IPS-NIHi11 (cell line): Measurements from ENCODE around the gene MYRFL.
"Not testable (repeated sequence)": the region's sequence is repeated elsewhere in the genome, so short reads cannot be mapped to it uniquely, and the experiment has no call there.

Source experiments
- DNase-seq: peaks from one replicate; pipeline ENCODE4 v3.0.0; 2012; ENCODE audit warnings: mixed read lengths, low spot score

MYRFL gene

DNA sequence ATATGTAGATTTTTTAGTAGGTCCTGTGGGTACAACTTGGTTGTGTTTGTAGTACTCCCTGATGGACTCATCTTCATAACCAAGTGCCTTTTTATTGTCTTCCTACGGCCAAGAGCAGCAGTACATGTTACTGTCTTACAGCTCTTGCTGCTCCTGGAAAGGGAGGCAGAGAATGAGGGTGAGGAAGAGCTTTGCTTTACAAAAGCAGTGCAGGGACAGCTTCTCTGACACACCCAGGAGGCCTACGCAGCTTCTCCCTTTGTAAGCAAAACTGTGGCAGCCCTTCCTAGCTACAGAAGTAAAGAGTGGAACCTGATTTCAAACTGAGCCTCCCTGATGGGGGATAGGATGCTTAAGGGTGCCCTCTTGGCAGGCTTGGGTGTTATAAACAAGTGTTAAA lies 18.6 kb downstream of the MYRFL start:
- DNase-seq: no peak

DNA sequence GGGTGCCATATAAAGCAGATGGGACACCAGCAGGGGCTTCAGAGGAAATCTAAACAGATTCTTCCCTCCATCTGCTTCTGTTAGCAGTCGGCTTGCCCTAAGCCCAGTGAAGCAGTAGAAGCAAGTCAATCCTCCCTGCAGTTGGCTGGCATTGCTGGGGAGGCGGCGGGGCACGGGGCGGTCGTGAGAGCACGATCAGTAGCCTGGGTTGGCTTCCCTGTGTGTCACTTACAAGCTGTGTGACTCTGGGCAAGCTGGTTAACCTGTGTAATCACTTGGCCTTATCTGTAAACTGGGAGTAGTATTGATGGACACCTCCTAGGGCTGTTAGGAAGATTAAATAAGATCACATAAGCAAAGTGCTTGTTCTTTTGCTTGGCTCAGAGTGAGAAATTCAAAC lies 19.4 kb downstream of the MYRFL start:
- DNase-seq: no peak

DNA sequence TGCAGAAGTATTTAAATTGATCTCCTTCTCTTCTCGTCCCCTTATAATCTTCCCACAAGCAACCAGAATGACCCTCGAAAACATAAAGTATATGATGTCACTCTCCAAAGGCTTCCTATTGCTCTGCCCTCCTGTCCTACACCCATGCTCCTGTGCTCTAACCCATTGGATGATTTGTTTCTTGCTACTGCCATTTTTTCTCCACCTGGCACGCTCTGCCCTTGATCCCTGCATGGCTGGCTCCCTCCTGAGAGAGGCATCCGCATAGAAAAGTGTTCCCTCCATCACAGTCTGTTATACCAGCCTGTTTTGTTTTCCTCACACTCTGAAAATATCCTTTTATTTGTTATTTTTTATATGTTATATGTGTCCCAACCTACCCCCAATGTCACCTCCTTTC lies 19.8 kb downstream of the MYRFL start:
- no peak for DNase-seq

DNA sequence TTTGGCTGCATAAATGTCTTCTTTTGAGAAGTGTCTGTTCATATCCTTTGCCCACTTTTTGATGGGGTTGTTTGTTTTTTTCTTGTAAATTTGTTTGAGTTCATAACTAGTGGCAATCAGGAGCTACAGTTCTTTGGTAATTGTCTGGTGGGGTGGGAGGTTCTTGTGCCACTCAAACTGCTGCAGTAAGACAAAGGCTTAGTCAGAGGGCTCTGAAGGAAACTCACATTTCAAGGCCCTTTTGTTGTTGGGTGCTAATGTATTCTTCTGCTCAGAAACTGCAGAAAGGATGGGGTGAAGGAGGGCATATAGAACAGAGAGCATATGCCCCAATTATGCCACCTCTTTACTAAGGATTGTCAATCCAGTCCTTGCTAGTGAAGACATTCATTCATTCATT lies 21.9 kb downstream of the MYRFL start:
- no peak for DNase-seq

DNA sequence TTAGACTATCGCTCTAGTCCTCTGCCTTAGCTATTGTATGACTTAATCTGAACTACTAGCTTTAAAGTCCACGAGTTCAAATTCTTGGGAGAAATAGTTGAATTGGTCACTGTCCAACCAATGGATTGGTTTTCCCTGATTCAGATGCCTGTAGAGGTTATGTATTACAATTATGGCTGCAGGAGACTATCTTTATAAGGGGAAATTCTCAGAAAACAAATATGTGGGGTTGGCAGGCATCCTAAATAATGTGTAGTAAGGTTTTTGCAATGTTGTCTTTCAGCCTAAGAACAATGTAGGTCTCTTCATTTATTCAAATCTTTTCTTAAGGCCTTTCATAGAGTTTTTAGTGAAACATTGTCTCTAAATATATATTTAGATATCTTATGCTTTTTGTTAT lies 26.9 kb downstream of the MYRFL start:
- DNase-seq: no peak

DNA sequence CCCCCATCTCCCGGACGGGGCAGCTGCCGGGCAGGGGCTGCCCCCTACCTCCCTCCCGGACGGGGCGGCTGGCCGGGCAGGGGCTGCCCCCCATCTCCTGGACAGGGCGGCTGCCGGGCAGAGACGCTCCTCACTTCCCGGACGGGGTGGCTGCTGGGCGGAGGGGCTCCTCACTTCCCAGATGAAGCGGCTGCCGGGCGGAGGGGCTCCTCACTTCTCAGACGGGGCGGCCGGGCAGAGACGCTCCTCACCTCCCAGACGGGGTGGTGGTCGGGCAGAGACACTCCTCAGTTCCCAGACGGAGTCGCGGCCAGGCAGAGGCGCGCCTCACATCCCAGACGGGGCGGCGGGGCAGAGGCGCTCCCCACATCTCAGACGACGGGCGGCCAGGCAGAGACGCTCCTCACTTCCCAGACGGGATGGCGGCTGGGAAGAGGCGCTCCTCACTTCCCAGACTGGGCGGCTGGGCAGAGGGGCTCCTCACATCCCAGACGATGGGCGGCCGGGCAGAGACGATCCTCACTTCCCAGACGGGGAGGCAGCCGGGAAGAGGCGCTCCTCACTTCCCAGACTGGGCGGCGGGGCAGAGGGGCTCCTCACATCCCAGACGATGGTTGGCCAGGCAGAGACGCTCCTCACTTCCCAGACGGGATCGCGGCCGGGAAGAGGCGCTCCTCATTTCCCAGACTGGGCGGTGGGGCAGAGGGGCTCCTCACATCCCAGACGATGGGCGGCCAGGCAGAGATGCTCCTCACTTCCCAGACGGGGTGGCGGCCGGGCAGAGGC lies 28.3 kb downstream of the MYRFL start:
- DNase-seq: not testable (repeated sequence)

DNA sequence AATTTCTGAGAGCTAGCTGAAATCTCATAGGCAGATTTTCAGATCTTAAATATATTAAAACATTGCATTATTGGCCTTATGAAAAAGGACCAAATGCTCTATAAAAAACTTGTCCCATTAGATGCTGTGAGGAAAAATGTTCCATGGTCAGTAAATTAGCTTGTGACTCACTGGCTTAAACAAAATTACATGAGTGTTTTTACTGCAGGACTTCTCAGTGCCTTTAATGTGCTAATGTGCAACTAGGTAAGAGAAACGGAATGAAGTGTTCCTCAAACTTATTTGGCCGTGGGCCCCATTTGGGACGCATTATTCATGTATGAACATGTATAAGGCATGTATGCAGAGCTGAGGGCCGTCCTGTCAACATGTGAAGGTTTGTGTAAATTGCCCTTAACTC lies 41.7 kb downstream of the MYRFL start:
- no peak for DNase-seq

DNA sequence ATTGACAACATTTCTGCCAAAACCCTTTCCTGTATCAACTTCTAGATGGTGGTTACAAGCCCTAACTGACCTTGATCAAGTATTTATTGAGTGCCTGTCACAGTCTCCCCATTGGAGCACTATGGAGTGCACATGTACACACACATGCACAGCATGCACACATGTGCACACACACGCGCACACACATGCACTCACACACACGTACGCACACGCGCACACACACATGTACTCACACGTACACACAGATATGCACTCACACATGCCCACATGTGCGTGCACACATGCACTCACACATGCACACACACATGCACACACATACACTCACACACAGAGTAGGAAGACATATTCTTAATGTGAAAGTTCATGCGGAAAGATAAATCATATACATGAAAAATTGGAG lies 43.7 kb downstream of the MYRFL start:
- DNase-seq: no peak

DNA sequence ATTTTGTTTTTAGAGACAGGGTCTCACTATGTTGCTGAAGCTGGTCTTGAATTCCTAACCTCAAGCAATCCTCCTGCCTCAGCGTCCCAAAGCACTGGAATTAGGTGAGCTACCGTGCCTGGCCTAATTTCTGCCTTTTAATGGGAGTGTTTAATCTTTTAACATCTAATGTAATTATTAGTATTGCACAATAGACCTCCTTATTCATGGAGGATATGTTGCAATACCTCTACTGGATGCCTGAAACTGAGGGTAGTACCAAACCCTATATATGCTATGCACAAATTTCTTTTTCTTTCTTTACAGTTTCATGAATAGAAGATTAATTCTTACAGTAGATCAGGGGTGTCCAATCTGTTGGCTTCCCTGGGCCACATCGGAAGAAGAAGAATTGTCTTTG lies 47.8 kb downstream of the MYRFL start:
- no peak for DNase-seq

DNA sequence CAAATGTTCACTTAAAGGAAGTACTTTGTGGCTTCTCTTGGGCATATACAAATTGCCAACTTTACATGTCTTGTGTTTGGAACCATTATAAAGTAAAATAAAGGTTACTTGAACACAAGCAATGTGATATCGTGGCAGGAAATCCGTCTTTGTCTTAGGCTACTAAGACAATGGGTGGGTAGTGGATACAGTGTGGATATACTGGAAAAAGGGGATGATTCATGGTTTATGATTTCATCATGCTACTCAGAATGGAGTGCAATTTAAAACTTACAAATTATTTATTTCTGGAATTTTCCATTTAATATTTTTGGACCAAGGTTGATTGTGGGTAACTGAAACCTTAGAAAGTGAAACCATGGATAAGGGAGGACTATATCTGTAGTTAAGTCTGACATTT lies 48.4 kb downstream of the MYRFL start:
- no peak for DNase-seq

DNA sequence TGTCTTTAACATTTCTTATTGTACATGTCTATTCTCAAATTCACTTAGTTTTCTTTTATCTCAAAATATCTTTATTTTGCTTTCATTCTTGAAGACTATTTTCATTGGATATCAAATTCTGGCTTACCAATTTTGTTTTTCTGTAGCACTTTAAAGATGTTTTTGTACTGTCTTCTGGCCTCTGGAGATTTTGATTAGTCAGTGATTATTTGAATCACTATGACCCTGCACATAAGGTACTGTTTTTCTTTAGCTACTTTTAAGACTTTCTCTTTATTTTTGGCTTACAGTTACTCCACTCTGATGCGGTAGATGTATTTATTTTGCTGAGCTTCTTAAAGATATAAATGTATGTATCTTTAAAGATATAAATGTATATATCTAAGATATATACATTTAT lies 49.6 kb downstream of the MYRFL start:
- DNase-seq: no peak

DNA sequence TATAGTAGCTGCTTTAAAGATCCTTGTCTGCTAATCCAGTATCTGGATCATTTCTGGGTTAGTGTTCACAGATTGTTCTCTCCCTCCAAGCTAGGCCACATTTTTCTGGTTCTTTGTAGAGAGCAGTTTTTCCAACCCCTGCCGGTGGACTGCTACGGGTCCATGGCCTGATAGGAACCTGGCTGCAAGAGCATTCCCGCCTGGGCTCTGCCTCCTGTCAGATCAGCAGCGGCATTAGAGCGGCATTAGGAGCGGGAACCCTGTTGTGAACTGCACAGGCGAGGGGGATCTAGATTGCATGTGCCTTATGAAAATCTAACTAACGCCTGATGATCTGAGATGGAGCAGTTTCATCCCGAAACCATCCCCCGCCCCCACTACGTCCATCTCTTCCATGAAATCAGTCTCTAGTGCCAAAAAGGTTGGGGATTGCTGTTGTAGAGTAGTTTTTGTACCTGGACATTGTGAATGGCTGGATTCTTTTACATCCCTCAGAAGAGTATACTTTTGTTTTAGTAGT lies 50.4 kb downstream of the MYRFL start:
- no peak for DNase-seq

DNA sequence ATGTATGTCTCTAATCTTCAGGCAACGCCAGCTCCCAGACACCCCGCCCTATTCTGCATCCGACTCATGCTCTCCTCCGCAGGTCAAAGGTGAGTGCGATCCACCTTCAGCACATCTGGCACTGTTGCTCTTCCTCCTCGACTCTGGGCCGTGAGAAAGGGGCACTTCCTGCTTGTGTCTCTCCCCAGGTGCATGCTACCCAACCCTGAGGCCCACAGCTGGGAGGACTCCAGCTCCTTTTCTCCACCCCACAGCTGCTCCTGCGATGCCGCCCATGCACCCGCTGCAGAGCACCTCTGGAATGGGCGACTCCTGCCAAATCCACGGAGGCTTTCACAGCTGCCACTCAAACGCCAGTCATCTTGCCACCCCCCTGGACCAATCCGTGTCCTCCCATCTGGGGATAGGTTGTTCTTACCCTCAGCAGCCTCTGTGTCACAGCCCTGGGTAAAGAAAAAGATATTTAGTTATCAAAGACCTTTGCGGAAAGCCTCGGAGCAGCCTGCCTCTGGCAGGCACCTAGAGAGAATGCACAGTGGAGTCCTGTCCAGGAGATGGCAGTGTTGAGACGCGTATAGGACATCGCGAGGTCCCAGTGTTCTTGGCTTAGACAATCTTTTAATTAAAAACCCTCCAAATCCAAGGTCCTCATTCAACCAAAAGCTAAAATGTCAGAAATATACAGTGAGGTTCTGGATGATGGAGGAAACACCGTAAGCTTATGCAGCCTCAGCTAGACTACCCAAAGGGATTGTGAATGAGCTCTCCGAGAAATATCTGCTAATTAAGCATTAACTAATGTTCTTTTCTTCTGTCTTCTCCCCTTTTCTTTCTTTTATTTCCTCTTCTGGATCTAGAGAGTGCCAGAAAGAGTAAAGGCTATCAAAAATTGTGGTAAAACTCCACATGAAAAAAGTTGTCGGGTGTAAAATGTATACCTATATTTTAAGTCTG lies 54.3 kb downstream of the MYRFL start:
- DNase-seq: peak; percentile 87

DNA sequence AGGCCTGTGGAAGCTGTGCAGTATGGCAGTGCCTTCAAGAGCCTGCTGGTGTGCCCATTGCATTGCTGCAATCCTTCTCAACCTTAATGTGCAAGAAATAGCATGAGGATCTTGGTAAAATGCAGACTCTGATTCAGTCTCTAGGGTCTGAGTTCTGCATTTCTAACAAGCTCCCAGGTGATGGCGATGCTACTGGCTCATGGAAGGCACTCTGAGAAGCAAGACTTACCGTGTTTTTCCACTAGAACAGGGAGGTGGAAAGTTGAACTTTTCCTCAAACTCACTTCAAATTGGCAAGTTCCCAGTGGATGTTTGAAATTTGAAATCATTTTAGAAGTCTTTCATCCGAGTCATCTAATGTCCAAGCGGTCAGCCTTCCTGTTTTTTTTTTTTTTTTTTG lies 55.5 kb downstream of the MYRFL start:
- DNase-seq: peak; percentile 50

DNA sequence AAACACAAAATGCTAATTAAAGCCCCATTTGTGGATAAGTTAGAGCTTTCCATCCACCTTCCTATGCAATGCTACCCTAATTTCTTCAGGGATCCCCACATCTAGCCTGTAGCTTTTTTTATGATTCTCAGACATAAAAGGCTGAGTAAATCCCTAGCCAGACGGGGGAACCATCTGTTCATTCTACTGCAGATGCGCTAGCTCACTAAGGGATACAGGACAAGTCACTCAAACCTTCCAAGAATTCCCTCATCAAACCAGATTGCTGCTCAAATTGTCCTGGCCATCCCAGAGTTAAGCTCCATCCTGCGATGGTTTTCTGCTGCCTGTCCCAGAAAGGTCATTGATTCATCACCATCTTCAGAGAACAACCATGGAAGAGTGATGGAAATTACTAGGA lies 56.7 kb downstream of the MYRFL start:
- no peak for DNase-seq

DNA sequence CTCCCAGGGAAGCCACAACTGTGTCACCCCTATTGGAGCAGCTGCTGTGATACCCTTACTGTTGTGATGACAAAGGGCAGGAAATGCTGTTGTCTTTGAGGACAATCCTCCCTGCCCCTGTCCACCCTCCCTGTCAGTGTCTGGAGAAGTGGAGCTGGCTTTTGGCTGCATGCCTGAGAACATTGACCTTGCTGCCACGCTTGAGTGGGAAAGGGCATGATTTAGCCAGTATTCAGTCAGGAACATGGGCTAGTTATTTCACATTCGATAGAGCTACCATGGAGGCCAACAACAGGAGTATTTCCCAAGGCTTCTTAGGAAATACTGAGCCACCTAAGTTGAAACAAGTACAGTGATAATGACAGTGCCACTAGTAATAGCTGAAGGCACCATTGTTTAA lies 59.4 kb downstream of the MYRFL start:
- DNase-seq: no peak

DNA sequence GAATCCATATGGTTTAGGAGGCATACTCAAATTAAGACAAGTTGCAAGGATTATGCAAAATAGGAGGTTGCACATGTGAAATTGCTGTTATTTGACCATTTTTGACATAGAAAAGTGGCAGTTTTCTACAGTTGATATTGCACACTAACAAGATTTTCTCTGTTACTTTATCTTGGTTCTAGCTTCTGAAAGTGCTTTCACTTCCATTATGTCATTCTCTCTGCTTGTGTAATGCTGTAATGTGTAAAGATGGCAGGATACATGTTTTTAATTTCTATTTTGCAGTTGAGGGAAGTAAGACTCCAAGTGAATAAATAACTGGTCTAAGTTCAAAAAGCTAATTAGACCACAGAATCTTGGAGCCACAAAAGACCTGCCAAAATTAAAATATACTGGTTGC lies 60.6 kb downstream of the MYRFL start:
- DNase-seq: no peak

DNA sequence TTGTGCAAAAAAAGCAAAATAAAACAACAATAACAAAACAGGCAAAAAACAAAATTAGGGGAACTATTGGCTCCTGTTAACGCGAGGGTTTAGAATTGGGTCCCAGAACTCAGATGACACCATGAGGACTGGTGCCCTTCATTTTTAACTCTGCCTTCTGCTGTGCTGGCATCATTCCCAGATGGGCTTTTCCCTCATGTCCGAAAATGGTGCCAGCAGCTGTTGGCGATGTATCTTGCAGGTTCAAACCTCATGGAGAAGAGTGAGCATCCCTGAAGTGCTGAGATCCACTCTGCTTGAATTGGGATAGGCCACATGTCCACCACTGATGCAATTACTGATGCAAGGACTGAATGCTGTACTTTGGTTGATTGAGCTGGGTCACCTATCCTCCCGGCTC lies 61.1 kb downstream of the MYRFL start:
- DNase-seq: no peak

DNA sequence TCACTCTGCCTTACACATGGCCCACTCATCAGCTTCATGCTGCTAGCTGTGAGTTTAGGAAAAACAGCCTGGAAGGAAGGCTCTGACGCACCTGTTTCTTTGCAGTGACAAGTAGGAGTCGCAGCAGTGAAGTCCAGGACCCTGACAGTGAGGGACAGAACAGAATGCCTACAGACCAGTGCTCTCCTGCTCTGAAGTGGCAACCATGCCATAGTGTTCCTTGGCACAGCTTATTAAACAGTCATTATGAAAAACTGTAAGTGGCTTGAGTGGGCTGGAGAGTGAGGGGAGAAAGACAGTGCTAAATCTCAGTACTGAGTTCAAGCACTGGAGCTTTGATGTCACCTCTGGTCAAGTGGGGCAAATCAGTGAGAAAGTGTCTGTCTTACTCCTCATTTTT lies 61.7 kb downstream of the MYRFL start:
- DNase-seq: no peak

DNA sequence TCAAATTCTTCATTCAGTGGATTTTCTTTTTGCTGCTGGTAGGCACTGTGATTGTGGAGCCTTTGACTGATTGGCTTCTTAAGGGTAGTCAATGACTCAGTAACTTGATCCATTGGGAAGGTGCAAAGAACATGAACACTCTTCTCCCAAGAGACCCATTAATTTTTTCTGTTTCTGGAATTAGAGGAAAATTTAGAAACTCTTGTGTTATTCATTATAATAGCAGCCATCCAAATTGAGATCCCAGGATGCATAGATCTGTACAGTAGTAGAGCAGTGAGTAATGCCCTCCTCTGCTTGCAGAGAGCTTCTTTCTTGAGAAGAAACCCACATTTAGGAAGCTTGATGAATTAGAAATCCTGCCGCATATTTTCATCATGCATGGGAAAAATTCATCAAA lies 63.9 kb downstream of the MYRFL start:
- DNase-seq: no peak

DNA sequence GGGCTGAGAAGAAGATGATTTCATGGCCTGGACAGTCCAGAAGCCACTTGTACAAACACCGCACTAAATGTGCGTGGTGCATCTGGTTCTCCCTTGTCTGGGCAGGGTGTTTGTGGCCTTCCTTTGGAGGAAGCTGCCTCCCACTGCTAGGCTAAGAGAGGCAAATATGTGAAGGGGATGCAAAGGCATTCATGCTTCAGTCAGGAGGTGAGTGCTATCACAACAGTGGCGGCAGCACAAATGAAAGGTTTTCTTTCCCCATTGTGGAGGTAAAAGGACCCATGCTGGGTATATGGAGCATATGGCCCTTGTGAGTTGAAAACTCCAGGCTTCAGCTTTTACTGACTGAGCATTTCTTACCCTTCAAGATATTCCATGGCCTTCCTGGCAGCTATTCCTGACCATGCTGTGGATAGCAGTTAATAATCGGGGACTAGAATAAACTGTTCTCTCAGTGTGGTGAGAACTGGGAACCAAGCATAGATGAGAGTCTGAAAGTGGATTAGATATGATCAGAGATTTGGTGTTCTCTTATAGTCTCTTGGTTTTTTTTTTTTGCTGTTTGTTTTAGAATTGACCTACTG lies 69.9 kb downstream of the MYRFL start:
- peak; percentile 41 for DNase-seq

DNA sequence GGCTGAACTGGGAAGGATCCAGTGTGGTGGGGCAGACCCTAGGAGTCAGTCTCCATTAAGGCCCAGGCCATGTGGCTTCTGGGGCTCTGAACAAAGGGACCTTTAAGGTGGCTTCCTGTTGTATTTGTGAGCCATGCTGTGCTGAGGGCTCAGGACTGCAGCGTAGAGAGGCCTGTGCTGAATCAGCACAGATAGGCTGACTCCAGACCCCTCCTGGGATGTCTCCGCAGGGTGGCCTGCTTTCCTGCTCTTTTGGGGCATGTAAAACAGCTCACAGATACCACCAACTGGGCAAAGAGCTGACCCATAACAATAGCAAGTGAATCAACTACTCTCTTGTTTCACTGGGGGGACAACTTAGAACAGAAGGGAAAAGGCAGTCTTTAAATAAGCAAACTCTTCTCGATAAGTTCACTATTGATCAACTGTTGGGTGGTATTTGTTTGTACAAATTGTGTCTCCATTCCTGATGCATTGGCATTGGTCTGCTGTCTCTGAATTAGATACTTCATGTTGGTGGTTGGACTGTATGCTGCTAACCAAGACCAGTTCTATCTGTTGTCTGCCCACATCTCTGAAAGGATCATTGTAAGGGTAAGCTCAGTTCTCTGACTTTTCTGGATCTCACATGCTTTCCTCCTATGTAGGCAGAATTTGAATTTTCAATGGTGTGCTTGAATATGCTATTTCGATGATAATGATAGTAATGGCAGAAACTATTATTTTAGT lies 71.8 kb downstream of the MYRFL start:
- DNase-seq: peak; percentile 61
